ENCODE data around the gene PRR30. TPM values are rescaled to one million over a fixed set of nuclear protein-coding genes. Genes with fewer than 3 reads are reported as not detected.
"Not testable (repeated sequence)": the region's sequence is repeated elsewhere in the genome, so short reads cannot be mapped to it uniquely, and the experiment has no call there.

The PRR30 gene
- total RNA-seq, 4 donors from 2014 or later: not detected

DNA sequence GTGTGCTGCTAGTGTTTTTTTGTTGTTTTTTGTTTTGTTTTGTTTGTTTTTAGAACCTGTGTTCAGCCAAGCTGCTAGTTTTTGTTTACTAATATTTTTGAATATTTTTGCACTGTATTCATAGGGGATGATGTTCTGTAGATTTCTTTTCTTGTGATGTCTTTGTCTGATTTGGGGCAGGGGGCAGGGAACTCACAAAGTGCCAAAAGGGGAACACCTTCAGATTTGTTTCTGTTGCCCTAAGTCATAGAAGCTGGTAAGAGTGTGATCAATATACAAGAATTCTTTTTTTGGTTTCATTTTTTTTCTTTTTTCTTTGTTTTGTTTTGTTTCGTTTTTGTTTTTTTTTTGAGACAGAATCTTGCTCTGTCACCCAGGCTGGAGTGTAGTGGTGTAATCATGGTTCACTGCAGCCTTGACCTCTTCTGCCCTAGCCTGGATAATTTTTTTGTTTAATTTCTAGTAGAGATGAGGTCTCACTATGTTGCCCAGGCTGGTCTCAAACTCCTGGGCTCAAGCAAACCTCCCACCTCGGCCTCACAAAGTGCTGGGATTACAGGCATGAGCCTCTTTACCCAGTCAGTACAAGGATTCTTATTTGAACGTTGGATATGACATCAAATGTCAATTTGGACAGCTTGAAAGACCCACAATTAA, 40.3 kb upstream of the PRR30 start:
- no peak for ATAC-seq
- TF ChIP-seq POLR2A (IDR thresholded peaks at IDR 0.05): no peak
- no peak for TF ChIP-seq EP300 (IDR thresholded peaks at IDR 0.05)
- TF ChIP-seq, protein P1, sequence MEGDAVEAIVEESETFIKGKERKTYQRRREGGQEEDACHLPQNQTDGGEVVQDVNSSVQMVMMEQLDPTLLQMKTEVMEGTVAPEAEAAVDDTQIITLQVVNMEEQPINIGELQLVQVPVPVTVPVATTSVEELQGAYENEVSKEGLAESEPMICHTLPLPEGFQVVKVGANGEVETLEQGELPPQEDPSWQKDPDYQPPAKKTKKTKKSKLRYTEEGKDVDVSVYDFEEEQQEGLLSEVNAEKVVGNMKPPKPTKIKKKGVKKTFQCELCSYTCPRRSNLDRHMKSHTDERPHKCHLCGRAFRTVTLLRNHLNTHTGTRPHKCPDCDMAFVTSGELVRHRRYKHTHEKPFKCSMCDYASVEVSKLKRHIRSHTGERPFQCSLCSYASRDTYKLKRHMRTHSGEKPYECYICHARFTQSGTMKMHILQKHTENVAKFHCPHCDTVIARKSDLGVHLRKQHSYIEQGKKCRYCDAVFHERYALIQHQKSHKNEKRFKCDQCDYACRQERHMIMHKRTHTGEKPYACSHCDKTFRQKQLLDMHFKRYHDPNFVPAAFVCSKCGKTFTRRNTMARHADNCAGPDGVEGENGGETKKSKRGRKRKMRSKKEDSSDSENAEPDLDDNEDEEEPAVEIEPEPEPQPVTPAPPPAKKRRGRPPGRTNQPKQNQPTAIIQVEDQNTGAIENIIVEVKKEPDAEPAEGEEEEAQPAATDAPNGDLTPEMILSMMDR (IDR thresholded peaks at IDR 0.05): no peak
- no peak for TF ChIP-seq POLR2AphosphoS5 (IDR thresholded peaks at IDR 0.05)
- Histone ChIP-seq H3K27ac (no peak overlapping the region), H3K27me3 (peaks cover 45% of the 10 kb centered on the region), H3K36me3 (no peaks in the 10 kb centered on the region), H3K4me3 (no peak overlapping the region), H3K4me1 (no peaks in the 10 kb centered on the region), H3K9me3 (no peaks in the 10 kb centered on the region)
- 63 to 67% methylated on average over 1 to 3 of the region's 3 CpGs for WGBS, 2 donors (ENCODE audit: low coverage in 1 of 2)

DNA sequence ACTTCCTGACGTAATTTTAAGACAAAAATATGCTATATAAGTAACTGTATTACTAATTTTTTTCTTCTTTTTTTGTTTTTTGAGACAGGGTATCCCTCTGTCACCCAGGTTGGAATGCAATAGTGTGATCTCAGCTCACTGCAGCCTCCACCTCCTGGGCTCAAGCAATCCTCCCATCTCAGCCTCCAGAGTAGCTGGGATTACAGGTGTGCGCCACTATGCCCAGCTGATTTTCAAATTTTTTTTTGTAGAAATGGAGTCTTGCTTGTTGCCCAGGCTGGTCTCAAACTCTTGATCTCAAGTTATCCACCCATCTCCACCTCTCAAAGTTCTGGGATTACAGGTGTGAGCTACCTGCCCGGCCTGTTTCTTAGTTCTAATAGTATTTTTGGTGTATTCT, 39.3 kb upstream of the PRR30 start:
- ATAC-seq: no peak
- WGBS, 2 donors (ENCODE audit: low coverage in 1 of 2): 83 to 94% methylated on average over 3 of the region's 3 CpGs
- Histone ChIP-seq H3K4me3 (no peak overlapping the region), H3K27me3 (peaks cover 45% of the 10 kb centered on the region), H3K4me1 (no peaks in the 10 kb centered on the region), H3K9me3 (no peaks in the 10 kb centered on the region), H3K36me3 (no peaks in the 10 kb centered on the region), H3K27ac (no peak overlapping the region)
- TF ChIP-seq, protein P1 (IDR thresholded peaks at IDR 0.05): no peak
- TF ChIP-seq POLR2AphosphoS5 (IDR thresholded peaks at IDR 0.05): no peak

DNA sequence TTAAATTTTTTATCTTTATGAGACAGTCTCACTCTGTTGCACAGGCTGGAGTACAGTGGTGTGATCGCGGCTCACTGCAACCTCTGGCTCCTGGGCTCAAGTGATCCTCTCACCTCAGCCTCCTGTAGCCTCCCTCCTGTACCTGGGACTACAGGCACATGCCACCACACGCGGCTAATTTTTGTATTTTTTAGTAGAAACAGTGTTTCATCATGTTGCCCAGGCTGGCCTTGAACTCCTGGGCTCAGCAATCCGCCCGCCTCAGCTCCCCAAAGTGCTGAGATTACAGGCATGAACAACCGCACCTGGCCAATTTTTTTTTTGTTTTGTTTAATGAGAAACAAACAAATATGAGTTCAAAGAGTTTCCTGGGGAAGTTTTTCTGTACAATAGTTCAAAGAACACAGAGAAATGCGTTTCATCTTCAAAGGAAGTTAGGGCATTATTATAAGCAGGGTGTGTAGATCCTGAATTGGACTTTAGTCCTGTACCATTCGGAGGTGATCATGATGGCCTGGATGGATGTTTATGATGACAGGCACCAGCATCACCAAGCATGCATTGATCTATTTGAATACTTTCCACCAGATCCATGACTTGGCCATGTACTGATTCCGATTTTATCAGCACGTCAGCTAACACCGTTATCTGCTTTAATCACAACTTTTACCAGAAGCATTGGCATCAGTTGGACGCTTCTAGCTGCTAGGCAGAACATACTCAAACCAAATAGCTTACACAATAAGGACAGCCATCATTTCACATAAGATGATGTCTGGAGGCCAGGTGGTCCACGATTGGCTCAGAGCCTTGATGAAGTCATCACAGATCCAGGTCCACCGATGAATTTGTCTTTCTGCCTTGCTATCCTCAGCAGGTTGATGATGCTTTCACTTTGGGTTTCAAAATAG, 38.5 kb upstream of the PRR30 start:
- TF ChIP-seq POLR2AphosphoS5 (IDR thresholded peaks at IDR 0.05) (no peak), POLR2A (IDR thresholded peaks at IDR 0.05) (no peak), EP300 (IDR thresholded peaks at IDR 0.05) (no peak)
- TF ChIP-seq, protein P1 (IDR thresholded peaks at IDR 0.05): no peak

DNA sequence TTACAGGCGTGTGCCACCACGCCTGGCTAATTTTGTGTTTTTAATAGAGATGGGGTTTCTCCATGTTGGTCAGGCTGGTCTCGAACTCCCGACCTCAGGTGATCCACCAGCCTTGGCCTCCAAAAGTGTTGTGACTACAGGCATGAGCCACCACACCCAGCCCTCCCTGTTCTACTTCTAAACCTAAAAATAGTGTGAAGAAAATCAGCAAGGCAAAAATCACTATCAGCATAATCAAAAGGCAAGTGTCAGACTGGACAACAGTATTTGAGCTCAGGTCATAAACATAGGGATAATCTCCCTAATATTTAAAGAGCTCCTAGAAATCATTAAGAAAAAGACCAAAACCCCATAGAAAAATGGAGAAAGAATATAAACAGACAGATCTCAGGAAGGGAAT, 36.6 kb upstream of the PRR30 start:
- not testable (repeated sequence) for H3K4me1 ChIP-seq, ATAC-seq, H3K4me3 ChIP-seq, H3K9me3 ChIP-seq, H3K27ac ChIP-seq, H3K36me3 ChIP-seq
- H3K27me3 ChIP-seq: peaks cover 57% of the 10 kb centered on the region
- 80 to 100% methylated on average over 1 to 4 of the region's 4 CpGs for WGBS, 2 donors (ENCODE audit: low coverage in 1 of 2)

More for the DNA sequence above, 38.5 kb upstream of the PRR30 start:
- 79% methylated on average over 6 to 15 of the region's 15 CpGs for WGBS, 2 donors (ENCODE audit: low coverage in 1 of 2)
- Histone ChIP-seq H3K4me3 (no peak overlapping the region), H3K4me1 (no peaks in the 10 kb centered on the region), H3K27ac (no peak overlapping the region), H3K27me3 (peaks cover 50% of the 10 kb centered on the region), H3K36me3 (no peaks in the 10 kb centered on the region), H3K9me3 (no peaks in the 10 kb centered on the region)
- no peak for ATAC-seq

DNA sequence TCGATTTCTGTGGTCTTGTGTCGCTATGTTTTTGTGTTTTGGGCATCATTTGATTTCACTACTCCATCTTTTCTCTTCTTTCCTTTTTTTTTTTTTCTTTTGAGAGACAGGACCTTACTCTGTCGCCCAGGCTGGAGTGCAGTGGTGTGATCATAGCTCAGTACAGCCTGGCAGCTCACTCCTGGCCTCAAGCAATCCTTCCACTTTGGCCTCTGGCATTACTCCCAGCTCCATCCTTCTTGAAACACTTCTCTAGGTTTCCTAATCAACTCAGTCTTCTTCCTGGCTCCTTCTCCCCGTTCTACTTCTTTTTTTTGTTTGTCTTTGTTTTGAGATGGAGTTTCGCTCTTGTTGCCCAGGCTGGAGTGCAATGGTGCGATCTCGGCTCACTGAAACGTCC, 36.1 kb upstream of the PRR30 start:
- Histone ChIP-seq H3K4me1 (no peaks in the 10 kb centered on the region), H3K36me3 (no peaks in the 10 kb centered on the region), H3K27me3 (peaks cover 58% of the 10 kb centered on the region), H3K4me3 (no peak overlapping the region), H3K27ac (no peak overlapping the region), H3K9me3 (no peaks in the 10 kb centered on the region)
- TF ChIP-seq POLR2AphosphoS5 (IDR thresholded peaks at IDR 0.05): no peak
- TF ChIP-seq POLR2A (IDR thresholded peaks at IDR 0.05): no peak
- TF ChIP-seq, protein P1 (IDR thresholded peaks at IDR 0.05): no peak
- no peak for TF ChIP-seq EP300 (IDR thresholded peaks at IDR 0.05)
- ATAC-seq: no peak
- WGBS, 2 donors (ENCODE audit: low coverage in 1 of 2): 57 to 72% methylated on average over 3 to 8 of the region's 8 CpGs

Measured in gastroesophageal sphincter (tissue), 4 donors.